Frontal cortex (tissue), 4 donors: ENCODE data around the gene MAMDC4. TPM values are rescaled to one million over a fixed set of nuclear protein-coding genes. Genes with fewer than 3 reads are reported as not detected.
A peak's percentile ranks its signal among the peaks of the same experiment; 100 is the strongest.
"Not testable (repeated sequence)": the region's sequence is repeated elsewhere in the genome, so short reads cannot be mapped to it uniquely, and the experiment has no call there.

Source experiments
- DNase-seq, 2 donors: peaks; one replicate each; pipeline ENCODE4 v3.0.0; 2012; ENCODE audit warnings: low spot score in 2 of 2
- FAIRE-seq: peaks from 2 replicates; lab custom pipeline; 2012; peaks lifted over from hg19 to GRCh38; lab: Jason Lieb, UNC
- total RNA-seq: library from RNA; depleted of rRNA; stranded (reverse); fragments of >200 nt; gene quantifications from one replicate; pipeline ENCODE4 v1.2.3, GENCODE V29; 2014
- donor health status: control.
- donor health status: control.
- donor health status: control.

The MAMDC4 gene
- total RNA-seq, result 4.1 TPM

GRCh38 chr9:136851941-136852663 lies at the start of gene MAMDC4:
Gene MAMDC4 (plus strand): TSS chr9:136852346. CDS start chr9:136852417, 71 bp downstream.
- DNase-seq (no peak), FAIRE-seq (no peak)

DNA sequence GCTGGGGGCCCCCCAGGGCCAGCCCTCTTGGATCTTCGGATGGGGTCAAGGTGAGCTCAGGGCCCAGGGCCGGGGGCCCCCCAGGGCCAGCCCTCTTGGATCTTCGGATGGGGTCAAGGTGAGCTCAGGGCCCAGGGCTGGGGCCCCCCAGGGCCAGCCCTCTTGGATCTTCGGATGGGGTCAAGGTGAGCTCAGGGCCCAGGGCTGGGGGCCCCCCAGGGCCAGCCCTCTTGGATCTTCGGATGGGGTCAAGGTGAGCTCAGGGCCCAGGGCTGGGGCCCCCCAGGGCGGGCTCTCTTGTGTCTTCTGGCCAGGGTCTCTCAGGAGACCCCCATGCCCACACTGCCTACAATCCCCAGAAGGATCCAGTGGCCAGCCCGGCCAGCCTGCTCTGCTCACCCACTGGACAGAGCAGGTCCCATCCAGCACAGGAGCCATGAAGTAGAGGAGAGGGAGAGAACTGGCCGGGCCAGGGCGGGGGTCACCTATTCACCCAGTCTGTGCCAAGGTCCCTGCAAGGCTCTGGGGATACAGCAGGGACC lies 49.1 kb upstream of the MAMDC4 start:
- DNase-seq, FAIRE-seq: not testable (repeated sequence)

GRCh38 chr9:136803551-136804508 lies 48.3 kb upstream of the MAMDC4 start:
- peak in 1 of 2 donors; percentile 14 for DNase-seq

GRCh38 chr9:136804509-136805206 lies 47.5 kb upstream of the MAMDC4 start:
- FAIRE-seq (no peak), DNase-seq (peak in 1 of 2 donors; percentile 19)

More at GRCh38 chr9:136803551-136804508, 48.3 kb upstream of the MAMDC4 start:
- FAIRE-seq, result no peak

DNA sequence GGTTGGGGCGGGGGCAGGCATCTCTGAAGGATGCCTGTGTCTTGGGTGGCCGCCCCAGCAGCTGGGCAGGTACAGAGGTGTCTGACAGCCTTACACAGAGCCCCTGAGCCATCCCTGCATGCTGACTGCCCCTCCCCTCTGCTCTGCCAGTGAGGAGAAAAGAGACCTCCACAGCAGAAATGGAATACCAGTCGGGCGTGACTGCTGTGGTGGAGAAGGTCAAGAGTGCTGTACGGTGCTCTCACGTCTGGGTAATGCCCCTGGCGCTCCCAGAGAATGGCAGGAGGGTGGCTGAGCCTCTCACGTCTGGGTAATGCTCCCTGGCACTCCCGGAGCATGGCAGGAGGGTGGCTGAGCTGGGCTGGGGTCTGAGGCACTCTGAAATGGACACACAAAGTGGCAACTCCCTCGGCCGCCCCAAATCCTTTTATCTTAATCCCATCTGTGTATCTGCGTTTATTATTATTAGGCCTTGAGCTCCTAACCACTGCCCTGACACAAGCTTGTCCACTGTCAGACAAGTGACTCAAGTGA lies 46.9 kb upstream of the MAMDC4 start:
- FAIRE-seq (no peak), DNase-seq (peak in 1 of 2 donors; percentile 10)

DNA sequence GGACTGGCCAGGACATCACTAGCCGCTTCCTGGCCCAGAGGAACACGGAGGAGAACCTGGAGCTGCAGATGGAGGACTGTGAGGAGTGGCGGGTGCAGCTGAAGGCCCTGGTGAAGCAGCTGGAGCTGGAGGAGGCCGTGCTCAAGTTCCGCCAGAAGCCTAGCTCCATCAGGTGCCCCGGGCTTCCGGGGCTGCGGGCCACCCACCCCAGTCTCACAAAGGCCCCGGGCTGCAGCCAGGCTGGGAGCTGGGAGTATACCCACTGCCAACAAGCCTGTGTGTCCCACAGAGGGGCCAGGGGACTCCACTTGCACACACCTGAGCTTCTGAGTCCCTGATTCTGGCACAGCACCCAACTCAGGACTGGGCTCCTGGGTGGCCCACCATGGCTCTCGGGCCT lies 46.1 kb upstream of the MAMDC4 start:
- FAIRE-seq (no peak), DNase-seq (no peak)

DNA sequence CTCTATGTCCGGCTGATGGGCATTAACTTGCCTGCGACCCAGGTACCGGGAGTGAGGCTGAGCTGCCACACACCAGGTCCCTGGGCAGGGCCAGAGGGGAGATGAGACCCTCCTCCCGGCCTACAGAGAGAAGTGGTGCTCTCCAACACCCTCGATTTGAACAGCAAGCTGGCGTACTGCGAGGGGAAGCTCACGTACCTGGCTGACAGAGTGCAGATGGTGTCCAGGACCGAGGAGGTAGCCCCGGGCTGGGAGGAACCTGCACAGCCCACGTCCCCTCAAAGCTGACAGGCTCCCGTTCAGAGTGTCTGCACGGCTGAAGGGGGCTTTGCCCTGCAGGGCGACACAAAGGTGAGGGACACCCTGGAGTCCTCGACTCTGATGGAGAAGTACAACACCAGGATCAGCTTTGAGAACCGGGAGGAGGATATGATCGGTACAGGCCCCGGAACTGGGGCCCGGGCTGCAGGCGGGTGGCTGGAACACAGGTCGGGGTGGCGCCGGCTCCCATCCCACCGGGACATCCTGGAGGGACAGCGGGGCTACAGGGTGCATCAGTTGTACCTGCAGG lies 45.4 kb upstream of the MAMDC4 start:
- FAIRE-seq (no peak), DNase-seq (no peak)

DNA sequence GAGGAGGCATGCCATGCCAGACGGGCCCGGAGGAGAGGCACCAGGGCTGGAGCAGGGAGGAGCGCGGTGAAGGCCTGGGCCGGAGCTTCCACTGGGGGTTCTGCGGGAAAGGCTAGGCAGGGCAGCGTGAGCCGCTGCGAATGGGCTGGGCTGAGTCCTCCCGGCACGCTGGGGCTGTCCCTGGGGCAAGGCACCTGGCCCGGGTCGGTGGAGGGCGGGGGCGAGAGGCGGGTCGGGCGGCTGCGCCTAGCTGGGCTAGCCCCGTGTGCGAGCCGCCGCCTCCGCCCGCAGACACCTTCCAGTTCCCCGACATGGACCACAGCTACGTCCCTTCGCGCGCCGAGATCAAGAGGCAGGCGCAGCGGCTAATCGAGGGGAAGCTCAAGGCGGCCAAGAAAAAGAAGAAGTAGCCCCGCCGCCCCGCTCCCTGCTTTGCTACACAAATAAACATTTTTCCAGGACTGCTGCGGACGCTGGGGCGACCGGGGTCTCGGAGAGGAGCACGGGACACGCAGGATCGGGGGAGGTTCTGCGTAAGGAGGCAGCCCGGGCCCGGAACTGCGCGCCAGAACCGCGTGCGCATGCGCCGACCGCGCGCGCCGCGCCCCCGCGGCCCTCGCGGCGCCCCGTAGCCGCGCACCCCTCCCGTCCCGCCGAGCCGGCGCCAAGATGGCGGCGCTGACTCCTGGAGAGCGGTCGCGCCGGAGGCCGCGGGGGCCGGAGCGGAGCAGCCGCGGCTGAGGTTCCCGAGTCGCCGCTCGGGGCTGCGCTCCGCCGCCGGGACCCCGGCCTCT lies 44.7 kb upstream of the MAMDC4 start, which contains the start of gene RABL6:
TSS of gene RABL6 (plus strand) at position 668 of the 794 bp plus-strand sequence. CDS start 249 bp downstream, outside the sequence.
- FAIRE-seq, result no peak
- peak; percentile 96 to 98 for DNase-seq

- DNase-seq, result peak in 1 of 2 donors; percentile 62
- no peak for FAIRE-seq
These were observed 43.9 kb upstream of the MAMDC4 start for GRCh38 chr9:136808075-136808805.

GRCh38 chr9:136808806-136809158 lies 43.4 kb upstream of the MAMDC4 start:
- no peak for FAIRE-seq
- no peak for DNase-seq

- FAIRE-seq (no peak), DNase-seq (no peak)
These were observed 37.3 kb upstream of the MAMDC4 start for GRCh38 chr9:136814725-136815421.

DNA sequence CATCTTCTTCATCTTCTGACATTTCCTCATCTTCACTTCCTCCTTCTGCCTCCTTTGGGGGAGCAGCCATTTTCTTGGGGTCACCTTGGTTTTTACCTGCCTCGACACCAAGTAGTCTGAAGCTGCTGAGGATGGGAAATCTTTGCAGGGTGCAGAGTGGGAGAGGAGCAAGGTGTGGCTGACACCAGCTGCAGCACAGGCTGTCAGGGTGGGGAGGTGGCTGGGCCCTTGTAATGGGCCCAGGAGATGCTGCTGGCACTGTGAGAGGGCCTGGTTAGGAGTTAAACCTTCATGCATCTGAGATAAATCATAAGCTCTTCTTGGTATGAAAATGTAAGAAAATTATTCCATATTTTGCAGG lies 36.7 kb upstream of the MAMDC4 start:
- DNase-seq (no peak), FAIRE-seq (no peak)

GRCh38 chr9:136820971-136821825 lies 30.9 kb upstream of the MAMDC4 start:
- FAIRE-seq (no peak), DNase-seq (peak; percentile 59 to 65)

- no peak for FAIRE-seq
- no peak for DNase-seq
These were observed 30.2 kb upstream of the MAMDC4 start for GRCh38 chr9:136821826-136822544.

GRCh38 chr9:136823136-136824046 lies 28.8 kb upstream of the MAMDC4 start:
- DNase-seq (no peak), FAIRE-seq (no peak)
